Glomerular visceral epithelial cell (primary cell): Measurements from ENCODE around the gene CES4A.
"Not testable (repeated sequence)": the region's sequence is repeated elsewhere in the genome, so short reads cannot be mapped to it uniquely, and the experiment has no call there.

Experiments used
- DNase-seq: peaks from one replicate; pipeline ENCODE4 v3.0.0-alpha.2; 2016; ENCODE audit errors: extremely low spot score

Gene CES4A

DNA sequence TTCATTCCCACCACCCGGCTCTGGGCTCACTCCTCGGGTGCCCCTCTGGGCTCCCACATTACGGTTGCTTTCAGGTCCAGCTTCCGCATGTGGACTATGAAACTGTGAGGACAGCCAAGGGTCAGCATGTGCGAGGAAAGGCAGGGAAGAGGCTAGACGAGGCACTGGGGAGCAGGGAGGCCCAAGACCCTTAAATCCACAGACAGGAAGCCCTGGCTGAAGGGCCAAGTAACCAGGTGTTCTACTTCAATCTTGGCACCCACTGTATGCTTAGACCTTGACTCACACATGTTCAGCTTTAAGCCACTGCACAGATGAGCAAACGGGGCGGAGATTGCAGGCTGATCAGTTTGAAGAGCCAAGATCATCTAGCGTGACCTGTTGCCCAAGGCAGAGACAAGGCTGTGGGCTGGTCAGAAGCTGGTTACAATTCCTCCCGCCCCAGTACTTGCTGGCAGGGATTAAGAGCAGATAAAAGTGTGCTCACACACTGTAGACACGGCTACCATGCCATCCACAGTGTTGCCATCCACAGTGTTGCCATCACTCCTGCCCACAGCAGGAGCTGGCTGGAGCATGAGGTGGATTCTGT, at the start of gene CES4A:
CES4A (plus strand) TSS at position 393 of the 592 bp plus-strand sequence; CDS start at position 577, 184 bp downstream.
- DNase-seq: peak; percentile 88

DNA sequence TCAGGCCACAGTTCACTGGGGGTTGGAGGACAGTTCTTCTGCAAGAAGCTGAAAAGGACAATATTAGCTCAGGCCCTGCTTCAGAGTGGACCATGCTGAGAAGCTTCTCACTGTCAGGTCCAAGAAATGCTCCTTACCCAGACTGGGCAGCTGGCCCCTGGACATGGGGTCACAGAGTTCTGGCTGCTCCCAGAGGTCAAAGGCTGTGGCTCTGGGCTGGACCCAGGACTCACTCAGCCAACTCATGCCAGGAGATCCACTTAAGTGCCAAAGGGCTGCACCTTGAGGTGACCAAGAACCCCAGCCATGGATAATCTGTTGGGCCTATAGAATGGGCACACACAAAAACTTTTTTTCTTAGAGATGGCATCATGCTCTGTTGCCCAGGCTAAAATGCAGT, 49.0 kb upstream of the CES4A start:
- DNase-seq: no peak

DNA sequence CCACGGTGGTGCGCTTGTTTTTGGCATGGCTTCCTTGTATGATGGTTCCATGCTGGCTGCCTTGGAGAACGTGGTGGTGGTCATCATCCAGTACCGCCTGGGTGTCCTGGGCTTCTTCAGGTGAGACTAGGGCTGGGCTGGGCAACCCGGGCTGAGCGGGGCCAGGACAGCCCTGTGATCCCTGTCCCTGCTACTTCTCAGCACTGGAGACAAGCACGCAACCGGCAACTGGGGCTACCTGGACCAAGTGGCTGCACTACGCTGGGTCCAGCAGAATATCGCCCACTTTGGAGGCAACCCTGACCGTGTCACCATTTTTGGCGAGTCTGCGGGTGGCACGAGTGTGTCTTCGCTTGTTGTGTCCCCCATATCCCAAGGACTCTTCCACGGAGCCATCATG, 48.2 kb upstream of the CES4A start:
- no peak for DNase-seq

DNA sequence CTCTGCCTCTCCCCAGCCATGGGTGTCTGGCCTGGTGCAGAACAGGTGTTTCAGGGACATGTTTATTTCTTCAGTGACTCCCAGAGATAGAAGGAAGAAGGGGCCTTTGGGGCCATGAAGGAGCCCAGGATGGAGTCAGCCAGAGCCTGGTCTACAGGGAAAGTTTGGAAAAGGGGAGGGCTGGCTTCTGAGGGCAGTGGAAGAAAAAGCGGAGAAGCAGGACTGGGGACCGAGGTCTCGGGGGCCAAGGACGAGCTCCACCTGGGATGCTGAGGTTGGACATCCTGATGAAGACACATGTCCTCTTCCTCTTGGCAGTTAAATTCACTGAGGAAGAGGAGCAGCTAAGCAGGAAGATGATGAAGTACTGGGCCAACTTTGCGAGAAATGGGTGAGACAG, 45.4 kb upstream of the CES4A start:
- no peak for DNase-seq

DNA sequence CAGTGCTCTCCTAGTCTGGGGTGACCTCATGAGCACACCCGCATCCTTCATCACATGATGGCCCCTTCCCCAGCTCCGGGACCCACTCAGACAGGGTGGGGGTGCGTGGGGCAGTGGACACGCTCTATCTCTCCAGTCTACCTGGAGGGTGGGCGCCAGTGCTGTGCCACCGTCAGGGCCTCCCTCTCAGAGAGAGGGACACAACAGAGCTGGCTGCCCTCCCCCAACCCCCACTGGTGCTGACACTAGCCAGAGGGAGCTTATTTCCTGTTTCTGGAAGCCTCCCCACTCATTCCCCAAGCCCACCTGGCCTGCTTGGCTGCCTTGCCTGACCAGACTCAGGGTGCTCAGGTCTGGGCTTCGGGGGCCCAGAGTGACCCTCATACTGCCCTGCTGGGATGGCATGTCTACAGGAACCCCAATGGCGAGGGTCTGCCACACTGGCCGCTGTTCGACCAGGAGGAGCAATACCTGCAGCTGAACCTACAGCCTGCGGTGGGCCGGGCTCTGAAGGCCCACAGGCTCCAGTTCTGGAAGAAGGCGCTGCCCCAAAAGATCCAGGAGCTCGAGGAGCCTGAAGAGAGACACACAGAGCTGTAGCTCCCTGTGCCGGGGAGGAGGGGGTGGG, 44.8 kb upstream of the CES4A start:
- no peak for DNase-seq

DNA sequence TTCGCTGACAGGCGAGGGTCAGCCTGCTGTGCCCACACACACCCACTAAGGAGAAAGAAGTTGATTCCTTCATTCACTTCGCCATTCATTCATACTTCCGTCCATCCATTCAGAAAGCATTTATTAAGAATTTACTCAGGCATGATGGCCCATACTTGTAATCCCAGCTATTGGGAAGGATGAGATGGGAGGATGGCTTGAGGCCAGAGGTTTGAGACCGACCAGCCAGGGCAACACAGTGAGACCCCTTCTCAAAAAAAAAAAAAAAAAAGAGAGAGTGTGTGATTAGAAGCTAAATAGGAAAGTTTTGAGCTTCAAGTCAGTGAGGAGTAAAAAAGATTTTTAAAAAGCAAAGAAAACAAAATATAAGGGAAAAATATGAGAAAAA, 44.3 kb upstream of the CES4A start:
- no peak for DNase-seq

DNA sequence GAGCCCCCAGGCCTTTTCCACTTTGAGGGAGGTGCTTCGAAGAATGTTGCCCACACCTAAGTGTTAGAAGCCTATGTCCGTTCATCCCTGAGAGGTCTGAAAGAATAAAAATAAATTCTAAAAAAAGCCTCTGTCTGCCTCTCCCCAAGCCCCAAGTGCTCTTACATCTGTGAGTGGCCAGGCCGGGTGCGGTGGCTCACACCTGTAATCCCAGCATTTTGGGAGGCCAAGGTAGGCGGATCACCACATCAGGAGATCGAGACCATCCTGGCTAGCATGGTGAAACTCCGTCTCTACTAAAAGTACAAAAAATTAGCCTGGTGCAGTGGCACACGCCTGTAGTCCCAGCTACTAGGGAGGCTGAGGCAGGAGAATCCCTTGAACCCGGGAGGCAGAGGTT, 43.4 kb upstream of the CES4A start:
- DNase-seq: not testable (repeated sequence)

DNA sequence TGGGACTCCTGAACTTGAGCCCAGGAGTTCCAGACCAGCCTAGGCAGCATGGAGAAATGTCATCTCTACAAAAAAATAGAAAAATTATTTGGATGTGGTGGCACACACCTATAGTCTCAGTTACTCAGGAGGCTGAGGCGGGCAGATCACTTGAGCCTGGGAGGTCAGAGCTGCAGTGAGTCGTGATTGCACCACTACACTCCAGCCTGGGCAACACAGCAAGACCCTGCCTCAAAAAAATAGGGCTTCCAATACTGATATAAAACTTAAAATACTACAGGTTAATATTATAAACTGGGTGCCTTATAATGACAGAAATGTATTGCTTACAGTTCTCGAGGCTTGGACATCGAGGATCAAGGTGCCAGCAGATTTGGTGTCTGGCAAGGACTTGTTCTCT, 42.5 kb upstream of the CES4A start:
- DNase-seq: no peak

DNA sequence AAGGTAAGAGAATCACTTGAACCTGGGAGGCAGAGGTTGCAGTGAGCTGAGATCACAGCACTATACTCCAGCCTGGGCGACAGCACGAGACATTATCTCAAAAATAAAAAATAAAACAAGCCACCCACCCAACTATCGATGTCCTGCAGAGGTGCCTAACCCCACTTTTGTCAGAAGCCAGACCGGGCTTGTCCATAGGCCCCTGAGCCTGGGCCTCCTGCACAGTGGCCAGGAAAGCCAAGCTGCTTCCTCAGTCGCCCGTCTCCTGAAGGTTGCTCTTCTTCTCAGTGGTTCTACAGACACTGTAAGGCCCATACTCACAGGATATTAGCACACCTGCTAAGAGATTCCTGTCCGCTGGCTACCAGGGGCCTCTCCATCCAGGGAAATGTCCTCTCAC, 41.8 kb upstream of the CES4A start:
- no peak for DNase-seq

DNA sequence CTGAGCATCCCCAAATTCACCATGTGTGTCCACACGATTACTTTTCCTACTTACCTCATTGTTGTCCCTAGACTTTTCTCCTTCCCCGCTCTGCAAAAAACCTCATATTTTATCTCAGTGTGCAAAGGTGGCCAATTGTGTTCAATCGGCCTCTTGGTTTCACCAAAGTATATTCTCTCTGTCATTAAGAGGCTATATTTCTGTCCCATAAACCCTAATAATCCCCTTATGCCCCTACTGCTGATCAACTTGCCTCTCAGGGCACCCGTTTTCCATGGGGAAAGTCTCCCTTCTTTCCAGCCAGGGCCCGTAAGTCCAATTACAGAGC, 41.5 kb upstream of the CES4A start:
- DNase-seq: no peak

DNA sequence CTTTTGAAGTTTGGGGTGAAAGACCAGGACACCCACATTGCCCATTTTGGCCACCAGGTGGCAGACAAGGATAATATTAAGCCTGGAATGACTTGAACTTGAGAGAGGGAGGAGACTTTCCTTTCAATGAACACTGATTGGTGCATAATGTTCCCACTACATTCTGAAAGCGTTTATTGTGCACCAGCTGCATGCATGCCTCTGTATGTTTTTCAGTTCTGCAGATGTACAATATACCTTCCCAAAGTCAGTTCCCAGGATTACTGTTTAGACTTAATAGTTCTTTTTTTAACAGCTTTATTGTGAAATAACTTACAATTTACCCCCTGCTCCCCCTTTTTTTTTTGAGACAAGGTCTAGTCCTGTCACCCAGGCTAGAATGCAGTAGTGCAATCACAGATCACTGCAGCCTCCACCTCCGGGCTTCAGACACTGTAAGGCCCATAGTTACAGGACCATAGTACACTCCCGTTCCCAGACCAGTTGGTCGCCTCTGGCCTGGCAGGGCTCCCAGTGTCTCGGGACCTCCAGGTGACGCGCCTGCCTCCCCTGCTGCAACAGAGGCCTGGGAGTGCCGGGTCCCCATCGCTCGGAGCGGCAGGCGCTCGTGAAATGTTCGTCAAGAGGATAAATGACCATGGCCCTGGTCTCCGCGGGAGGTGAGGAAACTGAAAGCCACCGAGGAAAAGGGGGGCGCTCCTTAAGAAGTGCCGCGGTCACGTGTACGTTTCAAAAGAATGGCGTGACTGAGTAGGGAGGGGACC, 40.9 kb upstream of the CES4A start:
- peak; percentile 80 for DNase-seq

DNA sequence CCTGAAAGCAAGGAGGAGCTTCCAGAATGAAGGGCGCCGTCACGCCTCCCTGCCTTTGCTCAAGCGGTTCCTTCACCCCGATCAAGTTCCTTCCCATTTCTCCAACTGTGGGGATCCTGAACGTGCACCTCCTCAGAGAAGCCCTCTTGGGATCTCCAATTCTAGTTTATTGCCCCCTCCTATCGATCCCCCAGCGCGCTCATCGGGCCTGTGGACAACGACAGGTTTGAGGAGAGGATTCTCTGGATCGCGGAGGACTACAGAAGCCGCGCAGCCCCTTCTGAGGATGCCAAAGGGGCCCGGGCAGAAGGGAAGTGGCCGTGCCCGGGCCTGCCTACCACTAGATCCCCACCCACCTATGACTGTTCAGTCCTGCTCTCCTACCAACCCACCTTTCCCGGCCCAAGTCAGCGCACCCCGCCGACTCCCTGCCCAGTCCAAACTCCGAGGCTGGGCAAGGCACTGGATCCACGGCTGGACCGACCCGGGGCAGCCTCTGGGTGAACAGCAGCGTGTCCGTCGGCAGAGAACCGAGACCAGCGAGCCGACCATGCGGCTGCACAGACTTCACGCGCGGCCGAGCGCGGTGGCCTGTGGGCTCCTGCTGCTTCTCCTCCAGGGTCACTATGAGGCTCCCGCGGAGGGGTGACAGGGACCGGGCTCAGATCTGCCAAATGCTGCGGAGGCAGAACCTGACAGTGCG, 40.1 kb upstream of the CES4A start:
- no peak for DNase-seq

DNA sequence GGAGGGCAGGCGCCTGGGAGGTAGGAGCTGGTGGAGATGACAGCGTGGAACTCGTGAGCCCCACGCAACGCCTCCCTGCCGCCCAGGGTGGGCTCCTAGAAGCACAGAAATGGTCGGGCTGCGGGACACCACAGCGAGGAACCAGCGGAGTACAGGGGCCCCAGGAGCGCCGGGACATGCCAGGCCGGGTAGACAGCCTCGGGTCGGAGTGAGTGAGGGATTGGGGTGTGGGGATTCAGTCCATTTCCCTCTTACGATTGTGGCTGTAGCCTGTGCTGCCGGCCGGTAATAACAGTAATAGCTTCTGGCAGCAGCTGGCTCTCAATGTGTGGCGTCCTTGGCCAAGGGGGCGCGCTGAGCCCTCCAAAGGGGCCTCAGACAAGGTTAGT, 39.6 kb upstream of the CES4A start:
- no peak for DNase-seq

DNA sequence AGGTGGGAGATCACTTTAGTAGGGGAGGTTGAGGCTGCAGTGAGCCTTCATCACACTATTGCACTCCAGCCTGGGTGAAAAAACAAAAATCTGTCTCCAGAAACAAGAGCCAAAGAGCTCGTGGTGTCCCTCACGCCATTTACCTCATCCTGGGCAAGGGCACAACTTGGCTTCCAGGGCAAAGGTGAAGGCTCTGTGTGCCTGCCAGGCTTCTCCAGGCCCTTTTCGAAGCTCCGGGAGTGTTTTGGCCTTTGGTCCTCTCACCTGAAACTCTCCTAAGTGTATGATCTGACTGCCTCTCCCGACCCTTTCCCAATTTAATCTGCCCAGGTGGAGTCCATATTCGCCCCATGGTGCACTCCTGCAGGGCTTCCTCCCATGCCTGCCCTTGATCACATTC, 38.9 kb upstream of the CES4A start:
- DNase-seq: no peak

DNA sequence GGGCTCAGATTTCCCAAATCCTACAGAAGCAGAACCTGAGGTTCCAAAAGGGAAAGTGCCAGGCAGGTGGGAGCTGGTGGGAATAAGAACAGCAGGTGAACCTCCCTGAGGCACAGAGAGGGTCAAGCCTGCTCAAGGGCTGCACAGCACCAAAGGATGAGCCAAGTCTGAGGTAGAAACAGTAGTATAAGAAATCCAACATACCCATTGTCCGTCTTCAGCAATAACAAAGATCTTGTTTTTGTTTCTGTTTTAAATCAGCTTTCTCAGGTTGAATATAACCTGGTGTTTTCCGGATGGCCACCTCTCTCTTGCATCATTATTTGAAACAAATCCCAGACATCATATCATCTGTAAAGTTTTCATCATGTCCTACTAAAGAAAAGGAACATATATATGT, 38.0 kb upstream of the CES4A start:
- no peak for DNase-seq

DNA sequence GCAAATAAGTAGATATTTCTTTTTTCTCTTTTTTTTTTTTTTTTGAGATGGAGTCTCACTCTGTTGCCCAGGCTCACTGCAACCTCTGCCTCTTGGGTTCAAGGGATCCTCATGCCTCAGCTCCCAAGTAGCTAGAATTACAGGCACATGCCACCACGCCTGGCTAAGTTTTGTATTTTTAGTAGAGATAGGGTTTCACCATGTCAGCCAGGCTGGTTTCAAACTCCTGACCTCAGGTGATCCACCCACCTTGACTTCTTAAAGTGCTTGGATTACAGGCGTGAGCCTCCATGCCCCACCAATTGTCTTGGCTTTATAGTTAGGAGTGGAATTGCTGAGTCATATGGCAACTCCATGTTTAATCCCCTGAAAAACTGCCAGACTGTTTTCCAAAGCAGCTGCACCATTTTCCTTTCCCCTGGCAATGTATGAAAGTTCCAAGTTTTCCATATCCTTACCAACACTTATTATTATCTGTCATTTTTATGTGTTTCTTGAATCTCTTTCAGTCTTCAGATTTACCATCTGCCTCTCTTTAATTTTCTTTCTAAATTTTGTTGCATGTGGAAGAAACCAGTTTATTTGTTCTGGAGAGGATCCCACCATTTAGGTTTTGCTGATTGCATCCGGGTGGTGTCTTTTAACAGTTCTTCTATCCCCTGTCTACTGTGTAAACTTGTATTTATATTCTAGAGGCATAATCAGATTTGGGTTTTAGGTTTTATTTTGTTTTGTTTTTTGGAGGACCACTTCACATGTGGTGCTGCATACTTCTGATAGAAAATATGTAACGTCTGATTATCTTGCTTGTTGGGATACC, 37.2 kb upstream of the CES4A start:
- DNase-seq: no peak

DNA sequence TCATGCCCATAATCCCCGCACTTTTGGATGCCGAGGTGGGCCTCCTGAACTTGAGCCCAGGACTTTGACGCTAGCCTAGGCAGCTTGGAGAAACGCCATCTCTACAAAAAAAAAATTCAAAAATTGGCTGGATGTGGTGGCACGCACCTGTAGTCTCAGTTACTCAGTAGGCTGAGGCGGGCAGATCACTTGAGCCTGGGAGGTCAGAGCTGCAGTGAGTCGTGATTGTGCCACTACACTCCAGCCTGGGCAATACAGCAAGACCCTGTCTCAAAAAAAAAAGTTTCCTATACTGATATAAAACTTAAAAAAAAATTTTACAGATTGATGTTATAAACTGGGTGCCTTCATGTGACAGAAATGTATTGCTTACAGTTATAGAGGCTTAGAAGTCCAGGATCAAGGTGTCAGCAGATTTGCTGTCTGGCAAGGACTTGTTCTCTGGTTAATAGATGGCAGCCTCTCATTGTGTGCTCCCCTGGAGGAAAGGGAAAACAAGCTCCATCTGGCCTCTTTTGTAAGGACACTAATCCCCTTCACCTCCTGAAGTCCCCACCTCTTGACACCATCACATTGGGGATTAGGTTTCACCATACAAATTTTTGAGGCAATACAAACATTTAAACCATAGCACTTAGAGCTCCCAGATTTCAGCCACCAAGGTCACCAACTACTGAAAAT, 35.8 kb upstream of the CES4A start:
- no peak for DNase-seq

DNA sequence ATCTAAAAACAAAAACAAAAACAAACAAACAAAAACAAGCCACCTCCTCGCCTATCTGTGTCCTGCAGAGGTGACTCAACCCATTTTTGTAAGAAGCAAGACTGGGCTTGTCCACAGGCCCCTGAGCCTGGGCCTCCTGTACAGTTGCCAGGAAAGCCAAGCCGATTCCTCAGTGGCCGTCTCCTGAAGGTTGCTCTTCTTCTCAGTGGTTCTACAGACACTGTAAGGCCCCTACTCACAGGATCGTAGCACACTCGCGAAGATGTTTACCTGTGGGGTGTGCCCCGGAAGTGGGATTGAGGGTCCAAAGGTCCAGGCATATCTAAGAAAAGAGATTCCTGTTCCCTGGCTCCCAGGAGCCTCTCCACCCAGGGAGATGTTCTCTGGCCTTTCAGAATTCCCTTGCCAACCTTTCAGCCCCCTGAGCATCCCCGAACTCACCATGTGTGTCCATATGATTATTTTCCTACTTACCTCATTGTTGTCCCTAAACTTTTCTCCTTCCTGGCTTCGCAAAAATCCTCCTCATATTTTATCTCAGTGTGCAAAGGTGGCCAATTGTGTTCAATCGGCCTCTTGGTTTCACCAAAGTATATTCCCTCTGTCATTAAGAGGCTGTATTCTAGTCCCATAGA, 34.8 kb upstream of the CES4A start:
- DNase-seq: no peak

DNA sequence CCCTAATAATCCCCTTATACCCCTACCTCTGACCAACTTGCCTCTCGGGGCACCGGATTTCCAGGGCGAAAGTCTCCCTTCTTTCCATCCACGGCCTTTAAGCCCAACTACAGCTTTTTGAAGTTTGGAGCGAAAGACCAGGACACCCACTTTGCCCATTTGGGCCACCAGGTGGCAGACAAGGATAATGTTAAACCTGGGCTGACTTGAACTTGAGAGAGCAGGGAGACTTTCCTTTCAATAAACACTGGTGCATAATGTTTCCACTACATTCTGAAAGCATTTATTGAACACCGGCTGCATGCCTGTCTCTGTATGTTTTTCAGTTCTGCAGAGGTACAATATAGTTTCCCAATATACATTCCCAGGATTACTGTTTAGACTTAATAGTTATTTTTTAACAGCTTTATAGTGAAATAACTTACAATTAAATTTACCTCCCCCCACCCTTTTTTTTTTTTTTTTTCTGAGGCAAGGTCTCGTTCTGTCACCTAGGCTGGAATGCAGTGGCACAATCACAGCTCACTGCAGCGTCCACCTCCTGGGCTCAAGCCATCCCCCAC, 34.2 kb upstream of the CES4A start:
- DNase-seq: peak; percentile 74

DNA sequence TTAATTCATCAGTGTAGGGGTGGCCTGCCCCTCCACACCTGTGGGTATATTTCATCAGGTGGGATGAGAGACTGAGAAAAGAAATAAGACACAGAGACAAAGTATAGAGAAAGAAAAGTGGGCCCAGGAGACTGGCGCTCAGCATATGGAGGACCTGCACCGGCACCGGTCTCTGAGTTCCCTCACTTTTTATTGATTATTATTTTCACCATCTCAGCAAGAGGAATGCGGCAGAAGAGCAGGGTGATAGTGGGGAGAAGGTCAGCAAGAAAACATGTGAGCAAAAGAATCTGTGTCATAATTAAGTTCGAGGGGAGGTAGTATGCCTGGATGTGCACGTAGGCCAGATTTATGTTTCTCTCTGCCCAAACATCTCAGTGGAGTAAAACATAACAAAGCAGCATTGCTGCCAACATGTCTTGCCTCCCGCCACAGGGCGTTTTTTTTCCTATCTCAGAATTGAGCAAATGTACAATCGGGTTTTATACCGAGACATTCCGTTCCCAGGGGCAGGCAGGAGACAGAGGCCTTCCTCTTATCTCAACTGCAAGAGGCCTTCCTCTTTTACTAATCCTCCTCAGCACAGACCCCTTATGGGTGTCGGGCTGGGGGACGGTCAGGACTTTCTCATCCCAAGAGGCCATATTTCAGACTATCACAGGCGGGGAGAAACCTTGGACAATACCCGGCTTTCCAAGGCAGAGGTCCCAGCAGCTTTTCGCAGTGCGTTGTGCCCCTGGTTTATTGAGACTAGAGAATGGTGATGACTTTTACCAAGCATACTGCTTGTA, 32.8 kb upstream of the CES4A start:
- DNase-seq: not testable (repeated sequence)
